Frontal cortex (tissue), 4 donors: ENCODE measurements around the gene TMEM119. TPM values are rescaled to one million over a fixed set of nuclear protein-coding genes. Genes with fewer than 3 reads are reported as not detected.

ENCODE experiments used
- DNase-seq, 2 donors: peaks; one replicate each; pipeline ENCODE4 v3.0.0; 2012; ENCODE audit warnings: low spot score in 2 of 2
- FAIRE-seq: peaks from 2 replicates; lab custom pipeline; 2012; peaks lifted over from hg19 to GRCh38; lab: Jason Lieb, UNC
- total RNA-seq: library from RNA; depleted of rRNA; stranded (reverse); fragments of >200 nt; gene quantifications from one replicate; pipeline ENCODE4 v1.2.3, GENCODE V29; 2014
- donor health status: control.
- donor health status: control.
- donor health status: control.

TMEM119 gene, protein sequence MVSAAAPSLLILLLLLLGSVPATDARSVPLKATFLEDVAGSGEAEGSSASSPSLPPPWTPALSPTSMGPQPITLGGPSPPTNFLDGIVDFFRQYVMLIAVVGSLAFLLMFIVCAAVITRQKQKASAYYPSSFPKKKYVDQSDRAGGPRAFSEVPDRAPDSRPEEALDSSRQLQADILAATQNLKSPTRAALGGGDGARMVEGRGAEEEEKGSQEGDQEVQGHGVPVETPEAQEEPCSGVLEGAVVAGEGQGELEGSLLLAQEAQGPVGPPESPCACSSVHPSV
- total RNA-seq: 0.82 TPM

DNA sequence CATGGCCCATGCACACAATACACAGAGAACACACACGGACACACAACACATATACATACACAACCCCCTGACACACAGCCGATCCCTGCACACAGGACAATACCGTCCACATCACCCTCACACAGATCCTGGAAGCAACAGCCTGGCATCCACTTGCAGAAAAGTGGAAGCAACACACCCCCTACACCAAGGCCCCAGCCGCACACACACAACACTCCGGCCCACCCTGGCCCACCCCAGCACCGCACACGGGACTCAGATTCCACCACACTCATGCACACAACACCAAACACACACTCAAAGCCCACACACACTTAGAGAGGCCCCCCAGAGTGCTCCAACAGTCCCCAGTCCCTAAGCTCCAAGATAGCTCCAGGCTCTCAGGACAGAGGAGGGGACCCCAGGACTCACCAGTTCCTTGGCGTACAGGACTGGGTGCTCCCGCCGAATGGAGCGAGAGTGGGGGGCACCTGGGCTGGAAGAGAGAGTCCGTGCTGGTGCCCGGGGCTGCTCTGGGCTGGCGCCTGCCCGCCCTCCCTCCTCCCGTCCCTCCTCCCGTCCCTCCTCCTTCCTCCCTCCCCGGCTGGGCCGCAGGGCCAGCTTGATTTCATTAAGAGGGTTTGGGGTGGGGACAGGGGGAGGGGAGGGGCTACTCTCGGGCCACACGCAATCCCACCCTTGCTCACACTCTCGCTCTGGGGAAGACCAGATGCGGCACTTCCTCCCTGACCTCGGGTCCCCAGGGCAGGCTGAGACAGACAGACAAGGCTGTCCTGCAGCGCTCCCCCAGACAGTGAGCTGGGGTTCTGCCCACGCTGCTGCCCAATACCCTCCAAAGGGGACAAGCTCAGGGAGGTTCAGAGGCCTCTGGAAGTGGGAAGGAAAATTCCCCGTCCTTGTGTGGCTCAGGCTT, at the start of gene TMEM119:
TMEM119 (minus strand) TSS at position 526 of the 913 bp plus-strand sequence. CDS start 5,701 bp downstream, outside the sequence.
- DNase-seq: no peak
- FAIRE-seq: no peak

DNA sequence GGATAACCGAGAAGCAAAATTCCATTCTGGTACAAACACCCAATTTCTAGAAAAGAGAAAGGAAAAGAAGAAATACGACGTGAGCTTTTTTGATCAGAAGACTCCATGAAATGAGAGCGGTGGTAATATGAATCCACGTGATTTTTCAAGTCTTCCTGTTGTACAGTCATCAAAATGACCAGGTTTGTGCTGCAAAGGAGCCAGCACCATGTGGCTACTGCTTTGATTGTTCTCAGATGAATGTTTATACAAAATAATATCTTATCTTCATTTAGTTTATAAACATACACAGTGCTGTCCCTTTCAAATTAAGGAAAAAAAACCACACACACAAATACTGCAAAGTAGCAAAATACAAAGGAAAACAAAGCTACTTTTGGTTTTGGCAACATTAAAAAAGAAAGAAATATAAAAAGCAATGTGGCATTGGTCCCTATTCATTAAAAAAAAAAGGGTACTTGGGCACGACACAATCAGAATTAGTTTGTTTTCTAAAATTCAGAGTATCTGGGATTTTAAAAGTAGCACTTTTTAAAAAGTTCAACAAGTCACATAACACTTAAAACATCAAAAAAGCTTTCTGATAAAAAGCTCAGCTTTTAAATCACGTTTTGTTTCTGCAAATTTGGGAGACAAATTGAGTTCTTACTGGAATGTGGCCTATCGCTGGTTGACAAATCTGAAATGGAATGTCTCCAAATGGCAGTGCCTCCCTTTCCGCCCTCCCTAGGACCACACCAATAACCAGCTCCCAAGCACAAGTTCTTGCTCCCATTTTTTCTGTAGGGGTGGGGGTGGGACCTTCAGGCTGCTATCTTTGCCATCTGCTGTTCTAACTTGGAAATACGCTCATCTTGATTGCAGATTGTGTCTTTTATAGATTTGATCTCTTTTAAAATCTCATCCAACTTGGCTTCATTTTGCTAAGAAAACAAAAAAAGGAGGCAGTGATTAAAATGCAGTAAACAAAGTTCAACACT, 49.0 kb upstream of the TMEM119 start:
- DNase-seq: no peak
- FAIRE-seq: no peak

DNA sequence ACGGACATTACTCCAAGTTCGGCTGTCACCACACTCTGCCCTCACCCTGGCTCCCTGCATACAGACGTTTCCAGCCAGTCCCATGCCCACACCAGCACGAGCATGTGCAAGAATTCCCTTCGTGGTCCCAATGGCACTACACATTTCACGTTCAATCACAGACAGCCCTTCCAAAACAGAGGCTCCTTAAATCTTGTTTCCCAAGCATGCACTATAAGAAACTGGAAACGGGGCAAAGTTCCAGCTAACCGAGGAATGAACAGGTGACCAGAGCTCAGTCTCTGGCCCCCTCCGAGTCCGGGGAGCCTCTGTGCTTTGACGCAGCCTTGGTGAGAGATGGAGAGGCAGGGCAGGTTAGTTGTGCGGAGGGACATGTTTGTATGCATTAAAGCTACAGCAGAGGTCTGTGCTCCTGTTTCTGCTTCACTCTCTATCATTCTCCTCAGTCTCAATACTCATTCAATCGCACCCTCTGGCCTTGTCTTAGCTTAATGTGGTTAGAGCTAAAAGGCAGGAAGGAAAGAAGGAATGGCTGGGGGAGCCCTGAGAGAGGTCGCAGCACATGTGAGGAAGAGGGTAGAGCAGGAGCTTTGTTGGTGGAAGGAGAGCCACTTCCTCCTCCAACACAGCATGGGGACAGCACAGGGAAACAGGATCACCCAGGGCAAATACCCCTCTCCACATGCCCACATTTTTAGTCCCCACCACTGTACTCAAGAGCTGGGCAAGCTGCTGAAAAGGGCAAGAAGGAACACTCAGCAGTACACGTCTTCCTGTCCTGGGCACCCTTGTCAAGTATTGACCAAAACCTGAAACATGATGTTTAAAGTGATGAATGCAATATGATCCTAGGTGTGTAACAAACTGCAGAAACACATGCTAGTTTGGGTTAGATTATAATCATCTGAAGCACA, 48.1 kb upstream of the TMEM119 start:
- DNase-seq (no peak), FAIRE-seq (no peak)

DNA sequence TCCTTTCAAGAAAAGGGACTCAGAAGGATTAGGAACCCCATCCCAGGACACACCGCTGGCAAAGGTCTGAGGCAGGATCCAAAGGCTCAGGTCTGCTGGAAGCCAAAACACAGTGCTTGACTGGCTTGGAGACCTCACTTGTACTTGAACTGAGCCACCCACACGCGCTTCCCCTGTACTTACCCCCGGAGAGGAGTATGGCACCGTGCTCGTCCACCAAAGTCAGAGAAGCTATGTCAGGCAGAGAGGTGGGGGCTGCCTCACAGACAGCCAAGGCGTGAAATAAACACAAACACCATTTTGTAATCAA, 46.9 kb upstream of the TMEM119 start:
- DNase-seq (no peak), FAIRE-seq (no peak)

DNA sequence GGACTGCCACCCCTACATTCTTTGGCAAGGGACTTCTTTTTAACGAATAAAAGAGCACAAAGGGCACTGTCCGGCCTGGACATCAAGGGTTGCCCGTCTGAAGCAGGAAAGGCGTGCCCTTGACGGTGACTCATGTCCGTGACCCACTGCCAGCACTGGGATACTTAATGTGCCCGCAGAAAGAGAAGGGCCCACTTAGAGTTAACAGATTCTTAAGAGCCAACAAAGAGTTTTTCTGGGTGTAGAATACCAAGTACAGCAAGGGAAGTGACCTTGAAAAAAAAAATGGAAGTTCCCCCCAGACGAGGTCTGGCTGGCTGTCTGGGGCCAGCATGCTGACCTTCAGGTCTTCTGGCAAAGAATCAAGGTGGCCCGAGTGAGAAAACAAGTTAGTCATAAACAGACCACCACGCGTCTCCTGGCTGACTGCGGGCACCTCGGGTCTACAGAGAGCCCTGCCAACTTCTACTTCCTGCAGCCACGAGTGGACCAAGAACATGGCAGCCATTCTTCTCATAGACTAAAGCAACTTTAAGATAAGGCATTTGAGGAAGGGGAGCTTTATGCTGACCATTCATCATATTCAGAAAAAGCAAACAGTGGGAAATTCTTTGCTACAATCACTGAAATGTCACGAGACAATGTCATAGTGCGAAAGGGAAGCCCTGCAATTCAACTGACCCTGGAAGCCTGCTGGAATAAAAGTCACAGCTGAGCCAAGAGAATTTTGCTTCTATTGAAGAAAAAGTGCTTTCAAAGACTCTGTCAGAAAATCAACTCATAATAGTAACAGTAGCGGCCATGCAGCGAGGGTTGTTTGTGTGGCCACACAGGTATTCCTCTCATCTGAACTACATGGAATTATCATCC, 46.3 kb upstream of the TMEM119 start:
- FAIRE-seq: no peak
- peak in 1 of 2 donors; percentile 55 for DNase-seq

DNA sequence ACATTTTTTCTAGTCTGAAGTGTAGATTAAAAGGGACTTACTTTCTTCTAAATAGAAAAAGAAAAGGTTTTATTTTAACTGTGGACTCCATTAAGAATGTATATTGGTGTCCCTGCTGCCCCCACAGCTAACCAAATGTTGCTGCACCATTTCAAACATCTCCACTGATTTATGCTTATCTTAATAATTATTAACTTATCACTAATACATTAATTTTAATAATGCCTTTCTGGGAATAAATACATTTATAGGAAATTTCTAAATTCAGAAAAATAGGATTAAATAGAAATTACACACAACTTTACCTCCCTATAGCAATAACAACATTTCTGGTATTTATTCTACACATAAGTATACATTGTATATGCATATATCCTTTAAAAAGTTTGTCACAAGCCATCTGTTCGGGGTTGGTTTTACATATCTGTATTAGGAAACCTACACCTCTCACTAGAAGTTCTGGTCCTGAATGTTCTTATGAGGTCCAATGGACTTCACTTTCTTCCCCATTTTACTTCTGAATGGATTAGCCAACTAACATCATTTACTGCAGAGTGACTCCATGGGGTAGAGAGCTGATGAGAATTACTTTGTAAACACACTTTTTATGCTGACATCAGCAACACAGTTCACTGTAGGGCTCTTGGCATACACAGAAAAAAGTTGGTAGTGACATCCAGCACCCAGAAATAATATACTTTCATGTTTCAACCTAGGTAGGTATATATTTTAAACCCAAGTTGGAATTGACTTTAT, 45.2 kb upstream of the TMEM119 start:
- no peak for FAIRE-seq
- DNase-seq: no peak

DNA sequence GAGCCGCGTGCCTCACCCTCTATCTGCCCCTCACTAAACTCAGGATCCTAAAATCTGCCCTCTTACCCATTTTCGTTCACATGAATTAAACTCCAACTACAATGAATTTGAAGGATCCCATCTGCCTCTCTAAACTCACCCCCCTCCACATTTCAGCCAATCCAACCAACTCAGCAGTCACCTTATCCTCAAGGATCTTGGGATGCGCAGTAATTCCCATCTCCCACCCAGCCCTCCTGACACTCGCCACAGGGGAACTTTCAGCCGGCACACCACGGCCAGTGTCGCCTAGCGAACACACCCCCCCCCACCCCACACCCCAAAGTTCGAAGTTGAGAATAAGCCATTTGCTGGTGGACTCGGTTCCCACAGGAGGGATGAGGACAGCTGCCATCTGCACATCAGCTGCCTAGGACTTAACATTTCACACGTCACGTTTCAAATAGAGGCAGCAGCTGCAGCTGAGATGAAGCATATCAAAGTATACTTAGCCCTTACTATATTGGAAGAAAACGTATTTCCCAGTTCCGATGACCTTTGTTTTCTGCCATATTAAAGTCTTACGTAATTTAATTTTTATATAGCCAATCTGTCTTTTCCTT, 44.5 kb upstream of the TMEM119 start:
- no peak for DNase-seq
- FAIRE-seq: no peak

DNA sequence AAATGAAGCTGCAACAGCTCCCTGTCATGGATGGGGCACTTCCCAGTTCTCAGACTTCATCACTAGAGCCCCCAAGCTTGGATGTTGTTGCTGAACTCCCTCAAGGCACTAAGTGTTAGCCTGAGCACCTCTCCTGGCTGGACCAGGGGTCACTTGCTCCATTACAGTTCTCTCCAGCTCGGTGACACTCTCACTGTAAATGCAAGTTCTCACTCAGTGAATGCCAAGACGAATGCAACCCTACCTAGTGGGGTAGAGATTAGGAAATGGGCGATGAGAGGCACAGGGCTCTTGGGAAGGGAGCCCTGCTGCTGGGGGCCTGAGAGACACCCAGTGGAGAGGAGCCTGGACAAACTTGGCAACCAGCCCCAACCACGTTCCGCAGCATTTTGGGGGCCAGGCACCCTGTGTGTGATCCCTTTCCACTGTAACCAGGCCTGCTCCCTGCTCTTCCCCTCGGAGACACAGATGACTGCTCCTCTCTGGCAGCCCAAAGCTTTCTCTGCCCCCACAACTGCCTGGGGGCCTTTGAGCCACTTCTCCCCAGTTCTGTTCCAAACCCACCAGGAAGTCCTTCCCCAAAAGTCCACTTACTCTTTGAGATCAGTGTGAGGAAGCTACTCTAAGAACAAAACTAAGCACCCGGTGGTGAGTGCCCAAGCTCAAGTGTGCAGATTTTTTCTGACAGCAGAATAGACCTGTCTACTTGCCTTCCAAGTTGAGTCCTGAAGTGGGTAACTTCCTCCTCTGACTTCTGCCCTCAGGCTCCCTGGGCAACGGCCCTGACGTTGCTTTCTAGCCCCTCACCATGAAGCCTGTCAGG, 43.8 kb upstream of the TMEM119 start:
- DNase-seq (no peak), FAIRE-seq (no peak)

DNA sequence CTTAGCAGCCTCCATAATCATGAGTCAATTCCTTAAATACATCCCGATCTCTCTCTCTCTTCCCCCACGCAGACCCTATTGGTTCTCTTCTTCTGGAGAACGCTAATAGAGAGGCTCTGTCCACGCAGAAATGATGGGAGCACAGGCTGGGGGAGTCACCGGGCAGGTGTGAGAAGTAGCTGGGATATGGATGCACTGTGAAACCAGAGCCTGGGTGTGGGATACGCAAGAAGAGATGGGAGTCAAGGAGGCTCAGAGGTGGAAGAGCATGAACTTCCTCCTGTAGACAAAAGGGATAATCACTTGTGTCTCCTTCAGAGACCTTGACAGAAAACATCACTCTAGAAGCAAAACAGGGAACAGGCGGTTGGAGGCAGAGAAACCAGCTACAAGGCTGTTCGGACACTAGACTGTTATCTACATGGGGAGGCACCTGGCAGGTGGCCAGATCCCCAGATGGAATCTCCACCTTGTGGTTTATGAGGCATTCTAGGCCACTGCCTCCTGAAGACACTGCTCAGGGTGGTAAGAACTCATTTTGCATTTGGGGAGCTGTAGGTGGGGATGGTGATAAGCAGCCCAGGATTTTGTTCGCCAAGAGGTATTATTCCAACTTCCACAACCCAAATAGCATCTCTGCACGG, 43.0 kb upstream of the TMEM119 start:
- DNase-seq (no peak), FAIRE-seq (no peak)

DNA sequence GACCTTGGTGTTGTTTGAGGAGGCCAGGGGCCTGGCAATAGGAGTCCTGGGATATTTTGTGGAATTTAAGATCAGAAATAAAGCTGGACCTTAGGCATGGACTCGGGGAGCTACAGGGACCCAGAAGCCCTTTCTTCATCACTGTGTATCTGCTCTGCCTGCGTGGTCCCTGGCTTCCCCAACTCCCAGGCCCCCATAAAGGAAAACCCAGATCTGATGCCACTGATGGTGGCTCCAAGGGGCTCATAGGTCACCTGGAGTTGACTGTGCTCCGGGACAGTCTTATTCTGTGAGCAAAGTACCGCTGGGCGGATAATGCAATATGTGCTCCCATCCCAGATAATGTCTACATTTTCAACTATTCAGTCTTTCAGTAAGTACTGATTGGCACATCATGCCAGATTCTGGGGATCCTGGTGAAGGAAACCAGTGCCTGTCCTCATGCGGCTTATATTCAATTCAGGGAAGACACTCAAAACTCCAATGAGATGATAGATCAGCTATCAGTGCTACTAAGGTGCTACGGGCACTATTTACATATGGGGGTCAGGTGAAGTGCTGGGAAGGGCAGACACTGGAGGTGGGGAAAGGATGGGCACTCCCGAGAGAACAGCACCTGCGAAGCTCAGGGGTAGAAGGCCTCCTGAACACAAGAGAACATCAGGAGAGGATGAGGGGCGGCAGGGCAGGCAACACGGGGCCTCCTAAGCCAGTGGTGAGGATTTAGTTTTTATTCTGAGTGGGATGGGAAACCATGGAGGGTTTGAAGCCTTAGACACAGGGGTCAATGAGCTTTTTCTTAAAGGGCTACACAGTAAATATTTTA, 41.3 kb upstream of the TMEM119 start:
- FAIRE-seq: no peak

DNA sequence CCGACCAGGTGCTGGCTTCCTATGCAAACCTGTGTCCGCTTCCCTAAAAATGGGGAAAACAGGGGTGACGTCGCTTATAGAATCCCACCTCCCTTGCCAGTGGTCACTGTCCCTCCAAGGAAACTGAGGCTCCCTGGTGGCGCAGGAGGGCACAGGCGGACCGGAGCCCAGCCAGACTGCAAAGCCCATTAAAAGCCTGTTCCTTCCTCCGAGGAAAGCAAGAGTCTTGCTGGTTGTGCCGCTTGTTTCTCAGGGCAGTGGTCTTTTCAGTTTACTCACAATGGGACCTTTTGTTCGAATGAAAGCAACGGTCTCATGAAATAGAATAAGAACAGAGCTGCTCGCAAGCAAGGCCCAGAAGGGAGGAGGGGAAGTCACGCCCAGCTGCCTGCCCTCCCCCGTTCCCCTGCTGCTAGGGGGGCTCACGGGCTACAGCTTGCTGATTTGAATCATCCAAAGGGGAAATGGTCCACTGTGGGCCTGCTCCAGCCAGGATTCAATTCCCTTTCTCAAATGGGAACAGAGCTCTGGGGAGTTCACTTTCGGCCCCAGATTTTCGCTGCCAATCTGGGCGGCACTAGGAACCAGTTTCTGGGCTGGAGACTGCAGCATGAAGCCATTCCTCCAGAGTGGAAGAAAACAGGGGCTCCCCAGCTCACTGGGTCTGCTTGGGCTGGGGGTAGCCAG, 40.4 kb upstream of the TMEM119 start:
- peak; percentile 52 to 66 for DNase-seq
- no peak for FAIRE-seq

More for the DNA sequence above, 41.3 kb upstream of the TMEM119 start:
- no peak for DNase-seq

DNA sequence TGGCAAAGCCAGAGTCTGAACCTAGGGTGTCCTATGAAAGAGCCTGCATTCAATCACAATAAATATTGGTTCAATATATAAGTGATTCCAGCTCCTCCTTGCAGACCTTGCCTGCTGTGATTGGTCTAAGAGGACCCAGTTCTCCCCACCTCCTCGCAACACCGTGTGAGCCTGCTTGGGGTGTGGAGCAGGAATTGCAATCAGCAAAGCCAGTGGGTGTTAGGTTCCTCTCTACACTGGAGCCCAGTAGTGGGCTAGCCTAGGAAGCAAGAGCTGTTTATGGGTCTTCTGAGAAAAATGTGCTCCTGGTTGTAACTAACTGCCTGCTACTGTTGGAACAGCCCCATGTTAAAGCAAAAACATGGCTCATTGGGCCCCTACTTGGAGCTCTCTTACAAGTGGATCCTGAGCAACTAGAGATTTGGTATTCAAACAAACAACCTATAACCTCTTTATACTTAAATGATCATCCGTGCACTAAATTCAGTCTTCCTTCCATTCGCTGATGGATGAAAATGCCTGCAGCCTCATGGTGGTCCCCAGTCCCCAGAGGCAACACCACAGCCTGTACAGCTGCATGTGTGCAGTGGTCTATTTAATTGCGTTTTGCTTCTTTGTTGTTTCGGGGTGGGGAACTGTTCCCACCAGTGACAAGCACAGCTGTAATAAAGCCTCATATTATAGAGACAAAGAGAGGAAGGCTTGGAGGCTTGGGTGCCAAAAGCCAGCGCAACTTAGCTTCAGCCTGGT, 39.5 kb upstream of the TMEM119 start:
- no peak for DNase-seq

DNA sequence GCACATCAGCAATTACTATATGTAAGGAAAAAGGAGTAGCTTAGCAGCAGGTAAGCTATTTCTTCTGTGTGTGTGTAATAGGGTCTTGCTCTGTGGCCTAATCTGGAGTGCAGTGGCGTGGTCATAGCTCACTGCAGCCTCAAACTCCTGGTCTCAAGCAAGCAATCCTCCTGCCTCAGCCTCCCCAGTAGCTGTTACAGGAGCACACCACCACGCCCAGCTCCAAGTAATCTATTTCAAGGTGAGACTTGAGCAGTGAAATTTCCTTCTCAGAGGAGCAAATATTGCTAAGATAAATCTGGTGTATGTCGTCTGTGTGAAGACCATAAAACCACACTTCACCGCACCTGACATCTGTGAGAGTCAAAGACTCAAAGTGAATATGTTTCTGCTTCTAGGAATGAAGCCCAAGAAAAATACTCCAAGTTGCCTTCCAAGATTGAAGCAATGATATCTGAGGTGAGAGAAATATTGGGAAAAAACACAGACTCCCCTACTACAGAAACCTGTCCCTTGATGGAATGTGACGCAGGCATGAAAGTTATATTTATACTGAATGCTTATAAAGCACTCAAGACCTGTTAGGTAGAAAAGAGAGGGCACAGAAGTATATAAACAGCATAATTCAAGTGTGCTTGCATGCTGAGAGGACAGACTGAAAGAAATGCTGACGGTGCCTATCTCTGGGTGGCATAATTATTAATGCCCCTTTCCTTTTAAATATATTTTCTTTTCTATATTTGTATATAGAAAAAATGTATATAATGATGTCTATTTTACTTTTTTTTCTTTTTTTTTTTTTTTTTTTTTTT, 38.3 kb upstream of the TMEM119 start:
- FAIRE-seq (no peak), DNase-seq (no peak)

More for the DNA sequence above, 39.5 kb upstream of the TMEM119 start:
- FAIRE-seq: no peak
